Stomach smooth muscle (tissue), 2 donors: ENCODE results near the gene PLEKHA8.
"Not testable (repeated sequence)": the region's sequence is repeated elsewhere in the genome, so short reads cannot be mapped to it uniquely, and the experiment has no call there.

Experiments used
- H3K27ac ChIP-seq: one replicate; pipeline ENCODE4 v1.7.0; 2013; ENCODE audit warnings: mild to moderate bottlenecking, low read length, inconsistent platforms
- H3K27me3 ChIP-seq, 2 donors: one replicate each; pipeline ENCODE4 v1.7.0; 2013; ENCODE audit warnings: low read length in 2 of 2; ENCODE audit not compliant: insufficient read depth in 2 of 2, control insufficient read depth in 1 of 2
- H3K36me3 ChIP-seq, 2 donors: one replicate each; pipeline ENCODE4 v1.7.0; 2013; ENCODE audit warnings: low read length in 2 of 2; ENCODE audit not compliant: control insufficient read depth in 2 of 2, insufficient read depth in 2 of 2
- H3K4me1 ChIP-seq: one replicate; pipeline ENCODE4 v1.7.0; 2013; ENCODE audit warnings: low read length; ENCODE audit not compliant: control insufficient read depth, insufficient read depth
- H3K4me3 ChIP-seq, 2 donors: one replicate each; pipeline ENCODE4 v1.7.0; 2013; ENCODE audit warnings: low read length in 2 of 2
- H3K9ac ChIP-seq, 2 donors: one replicate each; pipeline ENCODE4 v1.7.0; 2013; ENCODE audit warnings: low read length in 2 of 2, mild to moderate bottlenecking in 1 of 2
- H3K9me3 ChIP-seq, 2 donors: one replicate each; pipeline ENCODE4 v1.7.0; 2013; ENCODE audit warnings: low read length in 2 of 2; ENCODE audit not compliant: control insufficient read depth in 2 of 2
- donor health status: healthy.
- donor health status: Pancreatic carcinoma.

PLEKHA8 gene

GRCh38 chr7:30098599-30098998, 70.4 kb downstream of the PLEKHA8 start:
- H3K27me3 ChIP-seq, H3K9ac ChIP-seq, H3K4me1 ChIP-seq, H3K36me3 ChIP-seq, H3K27ac ChIP-seq, H3K9me3 ChIP-seq, H3K4me3 ChIP-seq: not testable (repeated sequence)

GRCh38 chr7:30102281-30102680, 74.1 kb downstream of the PLEKHA8 start:
- Histone ChIP-seq H3K27me3 (no peaks in the 10 kb centered on the region), H3K4me3 (no peak overlapping the region), H3K9me3 (no peaks in the 10 kb centered on the region), H3K4me1 (no peaks in the 10 kb centered on the region), H3K27ac (no peak overlapping the region), H3K36me3 (no peaks in the 10 kb centered on the region), H3K9ac (no peak overlapping the region)

GRCh38 chr7:30104157-30104556, 75.9 kb downstream of the PLEKHA8 start:
- H3K4me3 ChIP-seq, result no peak overlapping the region
- H3K27me3 ChIP-seq, result no peaks in the 10 kb centered on the region
- H3K9me3 ChIP-seq, result no peaks in the 10 kb centered on the region
- H3K27ac ChIP-seq, result no peak overlapping the region
- H3K36me3 ChIP-seq, result no peaks in the 10 kb centered on the region
- no peaks in the 10 kb centered on the region for H3K4me1 ChIP-seq
- no peak overlapping the region for H3K9ac ChIP-seq

GRCh38 chr7:30112103-30112713, 84.0 kb downstream of the PLEKHA8 start:
- Histone ChIP-seq H3K4me3 (no peak overlapping the region), H3K9me3 (no peaks in the 10 kb centered on the region), H3K36me3 (no peaks in the 10 kb centered on the region), H3K9ac (no peak overlapping the region), H3K27ac (no peak overlapping the region), H3K27me3 (no peaks in the 10 kb centered on the region), H3K4me1 (no peaks in the 10 kb centered on the region)

GRCh38 chr7:30113144-30113543, 84.9 kb downstream of the PLEKHA8 start:
- no peaks in the 10 kb centered on the region for H3K9me3 ChIP-seq
- no peak overlapping the region for H3K9ac ChIP-seq
- H3K4me1 ChIP-seq, result no peaks in the 10 kb centered on the region
- H3K27ac ChIP-seq, result no peak overlapping the region
- no peaks in the 10 kb centered on the region for H3K36me3 ChIP-seq
- H3K4me3 ChIP-seq, result no peak overlapping the region
- no peaks in the 10 kb centered on the region for H3K27me3 ChIP-seq

GRCh38 chr7:30114536-30115238, 86.5 kb downstream of the PLEKHA8 start:
- H3K27ac ChIP-seq, result no peak overlapping the region
- no peak overlapping the region for H3K9ac ChIP-seq
- no peak overlapping the region for H3K4me3 ChIP-seq
- H3K9me3 ChIP-seq, result no peaks in the 10 kb centered on the region
- no peaks in the 10 kb centered on the region for H3K36me3 ChIP-seq
- H3K27me3 ChIP-seq, result no peaks in the 10 kb centered on the region
- no peaks in the 10 kb centered on the region for H3K4me1 ChIP-seq

GRCh38 chr7:30115709-30116297, 87.6 kb downstream of the PLEKHA8 start:
- Histone ChIP-seq H3K9ac (no peak overlapping the region), H3K9me3 (no peaks in the 10 kb centered on the region), H3K36me3 (no peaks in the 10 kb centered on the region), H3K27me3 (no peaks in the 10 kb centered on the region), H3K27ac (no peak overlapping the region), H3K4me3 (no peak overlapping the region), H3K4me1 (no peaks in the 10 kb centered on the region)

- H3K9me3 ChIP-seq, result no peaks in the 10 kb centered on the region
- H3K4me1 ChIP-seq, result no peaks in the 10 kb centered on the region
- H3K27me3 ChIP-seq, result no peaks in the 10 kb centered on the region
- H3K9ac ChIP-seq, result no peak overlapping the region
- H3K27ac ChIP-seq, result no peak overlapping the region
- H3K4me3 ChIP-seq, result no peak overlapping the region
- no peaks in the 10 kb centered on the region for H3K36me3 ChIP-seq
Measured at GRCh38 chr7:30116771-30117170, 88.6 kb downstream of the PLEKHA8 start.

GRCh38 chr7:30117896-30118295, 89.7 kb downstream of the PLEKHA8 start:
- Histone ChIP-seq H3K27ac (no peak overlapping the region), H3K27me3 (no peaks in the 10 kb centered on the region), H3K4me1 (no peaks in the 10 kb centered on the region), H3K4me3 (no peak overlapping the region), H3K9ac (no peak overlapping the region), H3K36me3 (no peaks in the 10 kb centered on the region), H3K9me3 (no peaks in the 10 kb centered on the region)

GRCh38 chr7:30119890-30120577, 91.8 kb downstream of the PLEKHA8 start:
- H3K9ac ChIP-seq, result no peak overlapping the region
- no peak overlapping the region for H3K4me3 ChIP-seq
- H3K27me3 ChIP-seq, result no peaks in the 10 kb centered on the region
- H3K9me3 ChIP-seq, result no peaks in the 10 kb centered on the region
- H3K36me3 ChIP-seq, result no peaks in the 10 kb centered on the region
- H3K4me1 ChIP-seq, result no peaks in the 10 kb centered on the region
- H3K27ac ChIP-seq, result no peak overlapping the region
